ENCODE data around the gene CIAO1. TPM values are rescaled to one million over a fixed set of nuclear protein-coding genes. Genes with fewer than 3 reads are reported as not detected.

The CIAO1 gene
- total and polyA plus RNA-seq, 2 of the 13 experiments (the other 11 are each of a cell fraction or from before 2014, with no cell fraction given): 99.3 to 120 TPM

GRCh38 chr2:96253006-96253405 lies 13.0 kb upstream of the CIAO1 start:
- H2AFZ ChIP-seq (ENCODE audit: low read length): no peak overlapping the region
- H3K79me2 ChIP-seq (ENCODE audit: insufficient read depth, low read length): peaks cover 13% of the 10 kb centered on the region
- 18% methylated on average over 4 of the region's 7 CpGs for WGBS (ENCODE audit: low lambda C conversion rate)
- H4K20me1 ChIP-seq (ENCODE audit: insufficient read depth, low read length): no peaks in the 10 kb centered on the region
- intact Hi-C loops (cut with micrococcal nuclease; ENCODE audit: unreplicated experiment) (loop anchor here (1.0 to 5.0 kb wide), 2 partner anchors 12 to 254 kb away; partner anchors contain the start of genes NEURL3 and TMEM127), in situ Hi-C loops (cut with HindIII; ENCODE audit: extremely low pct_ligation_motif_present, low pct_unique_long_range_greater_than_20kb) (no loop called here)
- POLR2A ChIA-PET: interaction anchor here (0.6 to 6.5 kb wide), 5 partner anchors 8 to 44 kb away, joined by 3 to 63 read pairs (median 9); partner anchors contain the start of genes CIAO1, STARD7 and TMEM127
- H3K9ac ChIP-seq (ENCODE audit: insufficient read depth, low read depth, low read length): peak overlapping the region; percentile 29
- H3K36me3 ChIP-seq (replicated peaks in 1 of 2; ENCODE audit: control insufficient read depth in 1 of 2, insufficient read depth in 2 of 2, low read length in 2 of 2): peaks cover 25 to 43% of the 10 kb centered on the region in 2 experiments
- no peak overlapping the region for H3K4me3 ChIP-seq (replicated peaks in 1 of 3; ENCODE audit: insufficient read depth in 1 of 3, low read depth in 2 of 3, low read length in 3 of 3)
- H3K4me1 ChIP-seq (ENCODE audit: insufficient read depth, low read length): peaks cover 31% of the 10 kb centered on the region
- peak; percentile 49 for FAIRE-seq
- peak; percentile 88 for ATAC-seq
- CTCF ChIA-PET (ENCODE audit: low intra/inter-chr PET ratio, low total read pairs): interaction anchor here (2.4 to 3.2 kb wide), 2 partner anchors 12 to 14 kb away, joined by 16 to 19 read pairs; partner anchors contain the start of genes CIAO1 and TMEM127
- no peak overlapping the region for H3K4me2 ChIP-seq (ENCODE audit: low read depth, low read length)
- BruUV-seq (replicated peaks): no TSS peak
- peak; percentile 43 for DNase-seq (ENCODE audit: low spot score)
- H3K27me3 ChIP-seq (ENCODE audit: control insufficient read depth in 1 of 2, insufficient read depth in 2 of 2, low read length in 2 of 2): no peaks in the 10 kb centered on the region
- no peaks in the 10 kb centered on the region for H3K9me3 ChIP-seq (ENCODE audit: low read length)
- peak overlapping the region; percentile 50 for H3K27ac ChIP-seq (ENCODE audit: extremely low read length, insufficient read depth, low read length)
- TF ChIP-seq ARNTL (CRISPR knock-in tag; IDR thresholded peaks at IDR 0.05) (peak; percentile 47; the same call in 1 of the 2 replicates), CEBPB (IDR thresholded peaks at IDR 0.05; ENCODE audit: borderline replicate concordance, low read depth, low read length) (peak; percentile 11; the same call in 1 of the 2 replicates), LCORL (IDR thresholded peaks at IDR 0.05) (no peak), LCORL (CRISPR knock-in tag; IDR thresholded peaks at IDR 0.05) (peak; percentile 39; the same call in 1 of the 2 replicates), BORCS8-MEF2B (CRISPR knock-in tag; IDR thresholded peaks at IDR 0.05) (0 out of 2 replicates have a peak, but pooled peaks have one; percentile 27), SAP130 (CRISPR knock-in tag; IDR thresholded peaks at IDR 0.05; ENCODE audit: low read depth) (peak; percentile 51; the same call in 1 of the 2 replicates), NR2C2 (CRISPR knock-in tag; IDR thresholded peaks at IDR 0.05; ENCODE audit: borderline replicate concordance) (peak; percentile 49; the same call in 1 of the 2 replicates), TGIF2 (CRISPR knock-in tag; IDR thresholded peaks at IDR 0.05) (0 out of 2 replicates have a peak, but pooled peaks have one; percentile 55), DMAP1 (CRISPR knock-in tag; IDR thresholded peaks at IDR 0.05) (no peak), SOX5 (CRISPR knock-in tag; IDR thresholded peaks at IDR 0.05; ENCODE audit: borderline replicate concordance) (0 out of 2 replicates have a peak, but pooled peaks have one; percentile 22), ZFP90 (CRISPR knock-in tag; IDR thresholded peaks at IDR 0.05; ENCODE audit: borderline replicate concordance) (no peak), ATF7-NPFF (CRISPR knock-in tag; IDR thresholded peaks at IDR 0.05; ENCODE audit: low read depth) (no peak), SAFB2 (CRISPR knock-in tag; IDR thresholded peaks at IDR 0.05; ENCODE audit: borderline replicate concordance, low read depth) (no peak), GATAD2A (CRISPR knock-in tag; IDR thresholded peaks at IDR 0.05) (peak; percentile 38; the same call in 1 of the 2 replicates), ETV5 (CRISPR knock-in tag; IDR thresholded peaks at IDR 0.05; ENCODE audit: borderline replicate concordance) (no peak), ARID4A (CRISPR knock-in tag; IDR thresholded peaks at IDR 0.05; ENCODE audit: borderline replicate concordance) (peak; percentile 74; the same call in 1 of the 2 replicates), YEATS2 (CRISPR knock-in tag; IDR thresholded peaks at IDR 0.05; ENCODE audit: borderline replicate concordance) (0 out of 2 replicates have a peak, but pooled peaks have one; percentile 24), RXRB (CRISPR knock-in tag; IDR thresholded peaks at IDR 0.05; ENCODE audit: borderline replicate concordance) (peak; percentile 20; the same call in 1 of the 2 replicates), BHLHE40 (IDR thresholded peaks at IDR 0.05; ENCODE audit: low read length) (peak; percentile 87)
- TF ChIP-seq, protein P1, sequence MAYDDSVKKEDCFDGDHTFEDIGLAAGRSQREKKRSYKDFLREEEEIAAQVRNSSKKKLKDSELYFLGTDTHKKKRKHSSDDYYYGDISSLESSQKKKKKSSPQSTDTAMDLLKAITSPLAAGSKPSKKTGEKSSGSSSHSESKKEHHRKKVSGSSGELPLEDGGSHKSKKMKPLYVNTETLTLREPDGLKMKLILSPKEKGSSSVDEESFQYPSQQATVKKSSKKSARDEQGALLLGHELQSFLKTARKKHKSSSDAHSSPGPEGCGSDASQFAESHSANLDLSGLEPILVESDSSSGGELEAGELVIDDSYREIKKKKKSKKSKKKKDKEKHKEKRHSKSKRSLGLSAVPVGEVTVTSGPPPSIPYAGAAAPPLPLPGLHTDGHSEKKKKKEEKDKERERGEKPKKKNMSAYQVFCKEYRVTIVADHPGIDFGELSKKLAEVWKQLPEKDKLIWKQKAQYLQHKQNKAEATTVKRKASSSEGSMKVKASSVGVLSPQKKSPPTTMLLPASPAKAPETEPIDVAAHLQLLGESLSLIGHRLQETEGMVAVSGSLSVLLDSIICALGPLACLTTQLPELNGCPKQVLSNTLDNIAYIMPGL (CRISPR knock-in tag; IDR thresholded peaks at IDR 0.05; ENCODE audit: borderline replicate concordance in 1 of 2, low read depth in 1 of 2): peak in 1 of 2 experiments; percentile 34; a peak in 1 of 4 replicates

Data from HepG2 (cell line).